ENCODE data around the gene ANO5. TPM values are rescaled to one million over a fixed set of nuclear protein-coding genes. Genes with fewer than 3 reads are reported as not detected.

Gene ANO5, protein sequence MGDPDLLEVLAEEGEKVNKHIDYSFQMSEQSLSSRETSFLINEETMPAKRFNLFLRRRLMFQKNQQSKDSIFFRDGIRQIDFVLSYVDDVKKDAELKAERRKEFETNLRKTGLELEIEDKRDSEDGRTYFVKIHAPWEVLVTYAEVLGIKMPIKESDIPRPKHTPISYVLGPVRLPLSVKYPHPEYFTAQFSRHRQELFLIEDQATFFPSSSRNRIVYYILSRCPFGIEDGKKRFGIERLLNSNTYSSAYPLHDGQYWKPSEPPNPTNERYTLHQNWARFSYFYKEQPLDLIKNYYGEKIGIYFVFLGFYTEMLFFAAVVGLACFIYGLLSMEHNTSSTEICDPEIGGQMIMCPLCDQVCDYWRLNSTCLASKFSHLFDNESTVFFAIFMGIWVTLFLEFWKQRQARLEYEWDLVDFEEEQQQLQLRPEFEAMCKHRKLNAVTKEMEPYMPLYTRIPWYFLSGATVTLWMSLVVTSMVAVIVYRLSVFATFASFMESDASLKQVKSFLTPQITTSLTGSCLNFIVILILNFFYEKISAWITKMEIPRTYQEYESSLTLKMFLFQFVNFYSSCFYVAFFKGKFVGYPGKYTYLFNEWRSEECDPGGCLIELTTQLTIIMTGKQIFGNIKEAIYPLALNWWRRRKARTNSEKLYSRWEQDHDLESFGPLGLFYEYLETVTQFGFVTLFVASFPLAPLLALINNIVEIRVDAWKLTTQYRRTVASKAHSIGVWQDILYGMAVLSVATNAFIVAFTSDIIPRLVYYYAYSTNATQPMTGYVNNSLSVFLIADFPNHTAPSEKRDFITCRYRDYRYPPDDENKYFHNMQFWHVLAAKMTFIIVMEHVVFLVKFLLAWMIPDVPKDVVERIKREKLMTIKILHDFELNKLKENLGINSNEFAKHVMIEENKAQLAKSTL
- total RNA-seq: 10 to 100 TPM; 10.8 to 16.8 (median 15.7) TPM
- under 1 TPM; 0.23 to 0.66 (median 0.60) TPM for polyA plus RNA-seq

DNA sequence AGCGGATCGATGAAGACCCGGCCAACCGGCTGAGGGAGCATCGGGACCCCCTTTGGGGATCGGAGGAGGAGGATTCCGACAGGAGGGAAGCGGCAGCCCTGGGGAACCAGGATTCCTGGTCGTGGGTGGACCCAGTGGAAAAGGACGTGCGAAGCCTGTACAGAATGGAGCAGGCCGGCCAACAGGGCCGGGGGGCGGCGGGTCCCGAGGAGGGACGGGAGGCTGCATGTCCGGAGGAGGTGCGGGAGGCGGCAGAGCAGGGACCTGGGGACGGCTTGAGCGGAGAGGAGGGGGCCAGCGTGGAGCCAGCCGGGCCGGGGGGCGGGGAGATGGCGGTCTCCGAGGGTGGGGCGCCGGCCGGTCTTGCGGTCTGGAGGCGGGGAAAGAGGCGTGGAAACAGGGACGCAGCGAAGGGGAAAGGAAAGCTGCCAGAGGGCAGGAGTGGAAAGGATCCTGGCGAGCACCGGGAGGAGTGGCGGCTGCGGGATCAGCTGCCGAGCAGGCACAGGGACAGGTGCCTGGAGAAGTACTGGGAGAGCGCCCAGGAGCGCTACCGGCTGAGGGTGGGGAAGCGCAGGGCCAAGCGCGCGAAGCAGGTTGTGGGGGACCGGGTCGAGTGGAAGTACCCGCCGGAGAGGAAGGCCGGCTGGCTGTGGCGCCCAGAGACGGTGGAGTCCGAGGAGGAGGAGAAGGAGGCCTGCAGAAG, at the start of gene ANO5:
ANO5 (plus strand) TSS at position 444 of the 706 bp plus-strand sequence. CDS start 408 bp downstream, outside the sequence.
- intact Hi-C loops (cut with DNase I): no loop called here
- no peaks in the 10 kb centered on the region for H3K36me3 ChIP-seq
- no peak for TF ChIP-seq CTCF (IDR thresholded peaks at IDR 0.05)
- no peak for TF ChIP-seq POLR2A (IDR thresholded peaks at IDR 0.05)
- TF ChIP-seq POLR2AphosphoS5 (IDR thresholded peaks at IDR 0.05): peak in 3 of 4 donors; percentile 15 to 66 (median 29)
- H3K9me3 ChIP-seq: no peaks in the 10 kb centered on the region
- peaks cover 0 to 24% (median 21%) of the 10 kb centered on the region in 4 donors for H3K4me1 ChIP-seq
- 2% methylated on average over 56 of the region's 56 CpGs for WGBS, 2 donors
- H3K27me3 ChIP-seq: no peaks in the 10 kb centered on the region
- H3K4me3 ChIP-seq: peak within 1 kb of the TSS; percentile 54 to 73 (median 66)
- peak within 1 kb of the TSS; percentile 76 to 88 (median 79) for H3K27ac ChIP-seq
- DNase-seq: peak; percentile 81

DNA sequence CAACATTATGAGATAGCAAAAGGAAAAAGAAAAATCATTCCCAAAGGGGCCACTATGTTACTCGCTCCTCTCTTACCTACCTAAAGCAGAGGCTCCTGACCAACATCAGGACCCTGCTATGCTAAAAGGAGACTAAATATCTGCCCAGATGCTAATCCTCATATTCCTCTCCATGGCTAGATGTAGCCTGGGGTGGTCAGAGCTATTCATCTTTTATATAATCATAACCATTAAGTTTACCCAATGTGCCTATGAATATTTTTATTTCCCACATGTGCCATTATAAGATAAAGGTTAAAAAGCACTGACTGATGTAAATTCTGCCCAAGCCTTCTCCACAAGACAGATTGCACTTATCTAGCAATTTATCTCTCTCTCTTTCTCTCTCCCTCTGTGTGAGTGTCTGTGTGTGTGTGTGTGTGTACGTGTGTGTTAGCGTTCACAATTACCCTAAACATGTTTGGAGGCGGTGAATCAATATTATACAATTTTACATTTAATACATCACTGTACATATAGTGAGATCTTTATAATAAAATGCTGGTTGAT, 41.2 kb upstream of the ANO5 start:
- intact Hi-C loops (cut with DNase I): no loop called here
- TF ChIP-seq CTCF (IDR thresholded peaks at IDR 0.05) (no peak), POLR2AphosphoS5 (IDR thresholded peaks at IDR 0.05) (no peak), POLR2A (IDR thresholded peaks at IDR 0.05) (no peak), EP300 (IDR thresholded peaks at IDR 0.05) (no peak)
- no peak for DNase-seq
- H3K4me3 ChIP-seq: no peak overlapping the region
- no peak overlapping the region for H3K27ac ChIP-seq
- no peaks in the 10 kb centered on the region for H3K9me3 ChIP-seq
- H3K27me3 ChIP-seq: no peaks in the 10 kb centered on the region
- 92 to 96% methylated on average over 4 of the region's 4 CpGs for WGBS, 2 donors
- no peaks in the 10 kb centered on the region for H3K4me1 ChIP-seq
- no peaks in the 10 kb centered on the region for H3K36me3 ChIP-seq

DNA sequence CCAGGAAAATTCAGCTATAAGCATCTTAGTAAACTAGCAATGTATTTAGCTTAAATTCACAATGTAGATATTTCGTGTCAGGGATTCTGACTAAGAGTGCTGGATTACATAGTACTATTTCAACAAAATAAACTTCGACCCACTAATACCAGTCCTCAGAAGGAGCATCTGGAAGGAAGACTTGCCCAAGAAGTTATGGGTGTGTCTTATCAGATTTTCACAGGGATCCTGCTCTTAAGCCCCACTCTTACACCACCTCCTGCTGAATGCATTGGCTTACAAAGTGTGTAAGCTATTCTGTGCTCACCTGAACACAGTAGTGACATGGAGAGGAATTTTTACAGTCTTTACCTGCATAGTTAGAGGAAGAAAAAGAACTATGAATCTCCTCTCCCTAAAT, 35.4 kb upstream of the ANO5 start:
- Histone ChIP-seq H3K27me3 (no peaks in the 10 kb centered on the region), H3K27ac (no peak overlapping the region), H3K4me3 (no peak overlapping the region), H3K36me3 (no peaks in the 10 kb centered on the region), H3K4me1 (no peaks in the 10 kb centered on the region), H3K9me3 (no peaks in the 10 kb centered on the region)
- WGBS, 2 donors: 66 to 86% methylated on average over 2 of the region's 2 CpGs
- TF ChIP-seq POLR2A (IDR thresholded peaks at IDR 0.05): no peak
- TF ChIP-seq CTCF (IDR thresholded peaks at IDR 0.05): no peak
- TF ChIP-seq EP300 (IDR thresholded peaks at IDR 0.05): no peak
- no peak for TF ChIP-seq POLR2AphosphoS5 (IDR thresholded peaks at IDR 0.05)
- intact Hi-C loops (cut with DNase I): no loop called here
- DNase-seq: no peak

DNA sequence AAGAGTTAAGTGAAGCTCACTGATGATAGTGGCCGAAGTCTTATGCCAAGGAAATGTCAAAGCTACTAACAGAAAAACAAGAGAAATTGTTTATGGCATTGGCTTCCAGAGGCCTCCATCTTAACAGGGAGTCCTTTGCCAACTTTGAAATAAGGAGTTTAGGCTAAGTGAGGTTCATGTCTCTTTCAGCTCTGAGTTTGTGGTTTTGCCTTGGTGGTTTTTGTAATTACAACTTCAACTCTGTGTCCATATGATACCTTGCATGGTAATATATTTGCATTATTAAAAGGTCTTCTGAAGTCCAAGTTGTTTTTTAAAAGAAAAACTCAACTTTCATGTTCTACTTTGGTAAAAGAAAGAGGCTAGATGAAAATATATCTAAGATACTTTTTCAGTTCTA, 31.4 kb upstream of the ANO5 start:
- 75 to 82% methylated on average over 1 of the region's 1 CpG for WGBS, 2 donors
- no peaks in the 10 kb centered on the region for H3K4me1 ChIP-seq
- TF ChIP-seq POLR2AphosphoS5 (IDR thresholded peaks at IDR 0.05) (no peak), CTCF (IDR thresholded peaks at IDR 0.05) (no peak), EP300 (IDR thresholded peaks at IDR 0.05) (no peak), POLR2A (IDR thresholded peaks at IDR 0.05) (no peak)
- no peak for DNase-seq
- no peaks in the 10 kb centered on the region for H3K36me3 ChIP-seq
- no peaks in the 10 kb centered on the region for H3K9me3 ChIP-seq
- no peak overlapping the region for H3K4me3 ChIP-seq
- intact Hi-C loops (cut with DNase I): no loop called here
- no peaks in the 10 kb centered on the region for H3K27me3 ChIP-seq
- no peak overlapping the region for H3K27ac ChIP-seq

All from sigmoid colon (tissue), 7 donors.